ENCODE results near the gene KNDC1.

Gene KNDC1

DNA sequence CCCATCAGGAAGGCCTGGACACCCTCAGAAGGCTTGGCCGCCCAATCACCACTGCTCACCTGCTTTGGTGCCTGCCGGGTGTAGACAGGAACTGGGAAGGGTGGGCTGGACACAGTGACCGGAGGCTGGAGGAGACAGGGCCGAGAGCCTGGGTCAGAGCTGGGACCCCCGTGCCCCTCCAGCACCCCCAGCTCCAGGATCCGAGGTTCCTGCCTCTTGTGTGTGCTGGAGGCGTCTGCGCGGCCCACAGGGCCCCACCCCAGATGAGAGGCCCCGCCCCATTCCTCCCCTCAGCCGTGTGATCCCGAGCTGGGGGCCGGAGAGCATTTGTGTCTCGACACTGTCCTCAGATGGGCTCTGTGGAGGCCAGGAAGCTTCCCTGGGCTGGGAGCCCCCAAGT, 107.3 kb downstream of the KNDC1 start:
- in situ Hi-C loops (cut with MboI; ENCODE audit: low pct_unique_long_range_greater_than_20kb, low sequenced_read_pairs, unreplicated experiment) = no loop called here
- no peak for DNase-seq (ENCODE audit: low spot score)

GRCh38 chr10:133267829-133268228, 107.8 kb downstream of the KNDC1 start:
- DNase-seq (ENCODE audit: low spot score) = no peak
- in situ Hi-C loops (cut with MboI; ENCODE audit: low pct_unique_long_range_greater_than_20kb, low sequenced_read_pairs, unreplicated experiment) = no loop called here
- TF ChIP-seq CTCF (IDR thresholded peaks at IDR 0.05; ENCODE audit: extremely low read depth, insufficient read depth, missing control alignments) = no peak

More for the DNA sequence above, 107.3 kb downstream of the KNDC1 start:
- no peak for TF ChIP-seq CTCF (IDR thresholded peaks at IDR 0.05; ENCODE audit: extremely low read depth, insufficient read depth, missing control alignments)

GRCh38 chr10:133268532-133268931, 108.5 kb downstream of the KNDC1 start:
- in situ Hi-C loops (cut with MboI; ENCODE audit: low pct_unique_long_range_greater_than_20kb, low sequenced_read_pairs, unreplicated experiment) = no loop called here
- no peak for DNase-seq (ENCODE audit: low spot score)
- TF ChIP-seq CTCF (IDR thresholded peaks at IDR 0.05; ENCODE audit: extremely low read depth, insufficient read depth, missing control alignments) = no peak

GRCh38 chr10:133269367-133269766, 109.3 kb downstream of the KNDC1 start:
- in situ Hi-C loops (cut with MboI; ENCODE audit: low pct_unique_long_range_greater_than_20kb, low sequenced_read_pairs, unreplicated experiment) = no loop called here
- DNase-seq (ENCODE audit: low spot score) = no peak
- no peak for TF ChIP-seq CTCF (IDR thresholded peaks at IDR 0.05; ENCODE audit: extremely low read depth, insufficient read depth, missing control alignments)

DNA sequence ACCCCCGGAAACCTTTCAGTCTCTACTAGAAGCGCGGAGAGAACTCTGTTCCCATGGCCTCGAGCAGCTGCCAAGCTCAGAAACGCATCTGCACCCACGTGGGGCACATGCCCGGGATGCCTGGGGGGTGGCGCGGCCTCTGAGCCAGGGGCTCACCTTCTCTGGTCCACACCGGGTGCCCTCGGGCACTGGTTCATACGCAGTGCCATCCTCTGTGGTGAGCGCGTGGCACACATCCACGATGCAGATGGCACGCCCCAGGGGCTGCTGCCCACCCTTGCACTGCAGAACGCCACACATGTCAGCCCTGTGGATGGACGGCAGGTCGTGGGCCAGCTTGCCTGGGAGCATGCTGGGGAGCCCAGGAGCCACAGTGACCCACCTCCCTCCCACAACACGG, 110.2 kb downstream of the KNDC1 start:
- no peak for DNase-seq (ENCODE audit: low spot score)
- TF ChIP-seq CTCF (IDR thresholded peaks at IDR 0.05; ENCODE audit: extremely low read depth, insufficient read depth, missing control alignments) = no peak
- in situ Hi-C loops (cut with MboI; ENCODE audit: low pct_unique_long_range_greater_than_20kb, low sequenced_read_pairs, unreplicated experiment) = no loop called here

DNA sequence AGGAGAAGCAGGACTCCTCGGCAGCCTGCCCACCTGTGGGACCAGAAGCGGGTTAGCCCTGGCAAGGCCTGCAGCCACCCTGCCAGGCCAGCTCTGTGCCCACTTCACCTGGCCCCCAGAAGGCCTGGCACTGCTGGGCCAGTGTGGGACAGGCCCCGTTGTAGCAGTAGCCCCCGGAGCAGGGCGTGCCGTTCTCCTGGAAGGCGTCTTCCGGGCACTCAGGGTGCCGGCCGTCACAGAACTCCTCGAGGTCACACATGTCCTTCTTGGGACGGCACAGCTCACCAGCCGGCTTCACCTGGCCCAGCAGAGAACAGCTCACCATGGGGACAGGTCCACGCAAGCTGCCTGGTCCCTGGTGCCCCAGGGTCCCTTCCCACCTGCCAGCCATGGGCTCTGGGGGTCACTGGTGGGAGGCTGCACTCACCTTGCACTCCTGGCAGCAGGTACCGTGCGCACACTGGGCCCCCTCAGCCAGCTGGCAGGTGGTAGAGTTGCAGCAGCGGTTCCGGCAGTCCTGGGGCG, 110.8 kb downstream of the KNDC1 start:
- no peak for DNase-seq (ENCODE audit: low spot score)
- no peak for TF ChIP-seq CTCF (IDR thresholded peaks at IDR 0.05; ENCODE audit: extremely low read depth, insufficient read depth, missing control alignments)
- in situ Hi-C loops (cut with MboI; ENCODE audit: low pct_unique_long_range_greater_than_20kb, low sequenced_read_pairs, unreplicated experiment) = no loop called here
